Subcutaneous adipose tissue (tissue), 4 donors: ENCODE results near the gene PWWP2B. TPM values are rescaled to one million over a fixed set of nuclear protein-coding genes. Genes with fewer than 3 reads are reported as not detected.

ENCODE experiments used
- total RNA-seq, 4 donors: library from RNA; depleted of rRNA; stranded (reverse); fragments of >200 nt; gene quantifications; one replicate each; pipeline ENCODE4 v1.1.0, GENCODE V29; 2016
- TF ChIP-seq, protein P1 (sequence below): fragments of 450-650 bp; IDR thresholded peaks from one replicate; pipeline ENCODE4 v1.5.1; 2016; ENCODE audit warnings: low read depth, mild to moderate bottlenecking, control low read depth, antibody characterized with exemption, moderate library complexity

PWWP2B gene
- total RNA-seq, 4 donors from 2014 or later, result 9.0 to 24.9 (median 9.6) TPM

DNA sequence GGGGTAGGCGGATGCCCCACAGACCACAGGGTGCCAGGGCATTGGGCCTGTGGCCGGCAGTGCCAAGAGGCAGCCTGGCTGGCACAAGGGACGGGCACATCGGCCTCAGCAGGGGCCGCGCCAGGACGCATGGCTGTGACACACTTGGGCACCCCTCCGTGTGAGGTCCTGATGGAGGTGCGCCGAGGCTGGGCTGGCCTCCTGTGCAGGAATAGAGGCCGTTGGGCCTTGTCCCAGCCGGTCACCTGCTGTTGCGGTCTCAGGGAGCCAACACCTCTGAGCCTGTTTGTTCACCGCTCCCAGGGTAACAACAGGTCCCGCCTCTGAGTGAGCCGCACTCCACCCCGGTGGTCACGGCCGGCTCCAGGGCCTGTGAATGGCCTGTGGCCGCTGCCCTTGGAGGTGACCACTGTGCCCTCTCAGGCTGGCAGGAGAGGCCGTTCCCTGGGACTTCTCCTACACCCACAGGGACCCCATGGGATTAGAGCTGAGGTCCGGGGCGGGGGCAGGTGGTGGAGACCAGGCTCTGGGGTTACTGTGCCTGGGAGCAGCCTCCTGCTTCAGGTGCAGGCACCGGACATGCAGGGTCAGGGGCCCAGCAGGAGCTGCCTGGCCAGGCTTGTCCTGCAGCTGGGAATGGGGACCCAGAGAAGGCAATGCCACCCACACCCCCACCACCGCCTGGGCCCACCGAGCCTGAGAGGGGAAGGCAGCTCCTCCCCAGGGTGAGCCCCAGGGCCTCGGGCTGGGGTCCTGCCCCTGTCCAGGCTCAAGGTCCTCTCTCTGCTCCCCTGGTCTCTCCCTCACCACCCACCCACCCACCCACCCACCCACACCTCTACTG lies 12.0 kb downstream of the PWWP2B start:
- TF ChIP-seq, protein P1, sequence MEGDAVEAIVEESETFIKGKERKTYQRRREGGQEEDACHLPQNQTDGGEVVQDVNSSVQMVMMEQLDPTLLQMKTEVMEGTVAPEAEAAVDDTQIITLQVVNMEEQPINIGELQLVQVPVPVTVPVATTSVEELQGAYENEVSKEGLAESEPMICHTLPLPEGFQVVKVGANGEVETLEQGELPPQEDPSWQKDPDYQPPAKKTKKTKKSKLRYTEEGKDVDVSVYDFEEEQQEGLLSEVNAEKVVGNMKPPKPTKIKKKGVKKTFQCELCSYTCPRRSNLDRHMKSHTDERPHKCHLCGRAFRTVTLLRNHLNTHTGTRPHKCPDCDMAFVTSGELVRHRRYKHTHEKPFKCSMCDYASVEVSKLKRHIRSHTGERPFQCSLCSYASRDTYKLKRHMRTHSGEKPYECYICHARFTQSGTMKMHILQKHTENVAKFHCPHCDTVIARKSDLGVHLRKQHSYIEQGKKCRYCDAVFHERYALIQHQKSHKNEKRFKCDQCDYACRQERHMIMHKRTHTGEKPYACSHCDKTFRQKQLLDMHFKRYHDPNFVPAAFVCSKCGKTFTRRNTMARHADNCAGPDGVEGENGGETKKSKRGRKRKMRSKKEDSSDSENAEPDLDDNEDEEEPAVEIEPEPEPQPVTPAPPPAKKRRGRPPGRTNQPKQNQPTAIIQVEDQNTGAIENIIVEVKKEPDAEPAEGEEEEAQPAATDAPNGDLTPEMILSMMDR, result no peak

DNA sequence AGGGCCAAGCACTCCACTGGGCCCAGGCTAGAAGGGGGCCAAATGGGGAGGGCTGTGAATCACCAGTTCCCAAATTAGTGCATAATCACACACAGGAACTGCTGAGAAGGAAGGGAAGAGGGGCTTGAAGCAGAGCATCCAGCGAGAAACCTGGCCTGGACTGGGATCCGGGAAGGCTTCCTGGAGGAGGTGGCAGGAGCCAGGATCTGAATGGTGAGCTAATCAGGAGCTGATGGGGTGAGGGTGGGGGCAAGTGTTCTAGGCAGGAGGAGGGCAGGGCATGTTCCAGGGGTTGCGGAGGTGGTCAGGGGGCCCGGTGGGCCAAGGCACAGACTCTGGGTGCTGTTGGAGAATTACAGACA lies 12.6 kb downstream of the PWWP2B start:
- TF ChIP-seq, protein P1, result no peak

DNA sequence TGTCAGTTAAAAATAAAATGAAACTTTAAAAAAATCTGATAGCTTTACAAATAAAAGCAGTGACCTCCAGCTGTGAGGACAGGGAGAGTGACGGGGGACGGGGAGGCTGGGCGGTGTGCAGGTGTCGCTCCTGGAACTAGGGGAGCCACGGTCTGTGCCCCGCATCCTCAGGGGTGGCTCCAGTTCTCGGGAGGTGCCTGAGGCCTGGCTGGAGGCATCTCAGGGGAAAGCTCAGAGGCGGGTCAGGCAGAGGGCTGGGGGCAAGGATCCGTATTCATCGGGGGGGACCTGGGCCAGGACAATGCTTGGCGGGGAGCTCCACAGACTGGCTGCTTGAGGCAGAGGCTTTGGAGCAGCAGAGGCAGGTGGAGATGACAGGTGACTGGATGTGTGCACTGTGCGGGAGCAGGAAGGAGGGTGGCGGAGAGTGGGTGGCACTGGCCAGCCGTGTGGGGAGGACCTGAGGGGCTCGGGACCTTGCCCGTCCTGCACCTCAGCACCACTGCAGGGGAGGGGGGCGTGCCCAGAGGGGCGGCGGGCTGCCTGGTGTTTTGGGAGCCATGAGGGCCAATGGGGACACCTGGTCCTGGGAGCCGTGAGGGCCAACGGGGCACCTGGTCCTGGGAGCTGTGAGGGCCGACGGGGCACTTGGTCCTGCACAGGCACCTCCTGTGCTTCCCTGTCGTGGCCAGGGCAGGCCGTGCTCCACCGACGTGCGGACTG lies 13.2 kb downstream of the PWWP2B start:
- TF ChIP-seq, protein P1, result no peak

DNA sequence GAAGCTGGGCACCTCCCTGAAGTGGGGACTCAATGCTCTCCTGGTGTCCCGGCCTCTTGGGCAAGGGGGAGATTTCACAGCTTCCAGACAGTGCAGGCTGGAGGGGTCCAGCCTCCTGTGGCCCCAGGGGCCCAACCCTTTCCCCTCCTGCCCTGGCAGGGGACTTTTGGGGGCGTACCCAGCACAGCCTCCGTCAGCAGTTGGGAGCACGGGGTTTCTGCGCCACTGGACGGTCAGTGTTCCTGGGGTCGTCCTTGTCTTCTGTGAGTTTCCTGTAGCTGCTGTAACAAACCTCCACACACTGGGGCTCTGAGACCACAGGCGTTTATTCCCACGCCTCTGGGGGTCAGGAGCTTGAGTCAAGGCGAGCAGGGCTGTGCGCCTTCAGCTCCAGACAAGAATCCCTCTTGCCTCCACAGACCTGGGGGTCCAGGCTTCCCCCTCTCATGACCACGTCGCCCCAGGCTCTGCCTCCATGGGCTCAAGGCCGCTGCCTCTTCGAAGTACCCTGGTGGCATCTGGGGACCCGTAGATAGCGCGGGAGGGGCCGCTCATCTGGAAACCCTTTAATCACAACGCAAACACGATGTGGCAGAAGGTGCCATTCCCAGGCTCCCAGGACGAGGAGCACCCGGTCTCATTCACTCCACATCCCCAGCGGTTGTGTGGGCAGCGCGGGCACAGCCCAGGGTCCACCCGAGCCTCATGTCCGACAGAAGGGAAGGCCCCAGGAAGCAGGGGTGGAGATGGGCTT lies 14.0 kb downstream of the PWWP2B start:
- TF ChIP-seq, protein P1, result no peak

DNA sequence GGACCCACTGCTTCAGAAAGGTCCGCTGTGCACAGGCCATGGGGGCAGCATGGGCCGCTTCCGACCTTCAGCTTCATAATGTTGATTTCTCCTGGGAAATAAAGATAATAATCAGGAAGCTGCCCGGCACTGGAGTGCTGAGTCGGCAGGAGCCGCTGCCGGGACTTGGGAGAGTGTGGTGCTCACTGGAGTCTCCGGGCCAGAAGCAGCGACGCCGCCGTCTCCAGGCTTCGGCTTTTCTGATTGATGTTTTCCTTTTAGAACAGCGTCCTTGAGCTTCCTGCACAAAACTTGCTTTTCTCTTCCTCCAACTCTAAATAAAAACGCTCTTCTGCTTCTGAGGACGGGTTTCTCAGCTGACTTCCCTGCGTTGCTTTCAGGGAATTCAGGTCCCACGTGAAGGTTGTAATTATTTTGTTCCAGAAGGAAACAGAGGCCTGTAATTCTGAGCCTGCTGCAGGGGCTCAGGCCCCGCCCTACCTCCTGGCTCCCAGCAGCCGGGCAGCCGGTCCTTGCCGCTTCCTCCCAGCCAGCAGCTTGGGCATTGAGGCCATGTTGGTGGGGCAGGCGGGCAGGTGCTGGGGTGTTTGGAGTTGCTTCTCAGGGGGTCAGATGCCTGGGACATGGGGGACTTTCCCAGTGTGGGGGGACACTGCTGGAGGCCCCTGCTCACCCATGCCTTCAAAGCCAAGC lies 14.7 kb downstream of the PWWP2B start:
- TF ChIP-seq, protein P1, result no peak

DNA sequence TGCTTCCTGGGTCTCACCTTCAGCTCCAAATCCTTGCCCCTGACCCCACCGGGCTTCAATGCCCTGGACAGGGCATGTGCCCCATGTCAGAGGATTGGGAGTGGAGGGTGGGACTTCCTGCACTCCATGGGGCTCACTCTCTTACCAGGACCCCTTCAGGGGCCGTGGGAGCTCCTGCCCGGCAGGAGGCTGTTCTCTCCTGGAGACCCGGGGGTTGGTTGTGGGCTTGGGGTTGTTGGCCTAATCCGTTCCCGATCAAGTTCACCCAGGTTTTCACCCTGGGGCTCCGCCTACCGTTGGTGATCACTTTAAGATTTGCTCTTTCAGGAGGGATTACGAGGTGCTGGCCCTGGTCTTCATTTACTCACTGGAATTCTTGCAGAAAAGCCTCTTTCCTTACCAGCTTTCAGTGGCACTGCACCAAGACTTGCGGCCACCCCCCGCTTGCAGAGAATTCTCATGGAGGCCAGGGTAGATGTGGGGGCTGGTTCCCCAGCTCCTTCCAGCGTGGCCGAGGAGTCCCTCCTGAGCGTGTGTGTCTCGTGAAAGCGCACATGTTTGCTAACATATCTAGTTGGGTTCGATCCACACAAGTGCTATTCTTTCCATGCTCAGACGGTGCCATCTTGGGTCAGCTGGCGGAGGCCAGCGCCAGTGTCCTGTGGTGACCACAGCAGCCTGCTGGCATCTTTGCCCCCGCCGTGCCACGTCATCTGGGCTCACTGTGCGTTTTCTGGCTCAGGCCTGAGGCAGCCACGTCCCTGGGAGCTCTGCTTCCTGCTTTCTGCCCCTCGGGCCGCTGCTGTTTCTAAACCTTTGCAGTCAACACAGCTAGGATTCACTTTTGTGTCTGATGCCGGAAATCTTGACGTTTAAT lies 15.6 kb downstream of the PWWP2B start:
- TF ChIP-seq, protein P1, result no peak
